ENCODE results near the gene BRI3BP.
"Not testable (repeated sequence)": the region's sequence is repeated elsewhere in the genome, so short reads cannot be mapped to it uniquely, and the experiment has no call there.

The BRI3BP gene

DNA sequence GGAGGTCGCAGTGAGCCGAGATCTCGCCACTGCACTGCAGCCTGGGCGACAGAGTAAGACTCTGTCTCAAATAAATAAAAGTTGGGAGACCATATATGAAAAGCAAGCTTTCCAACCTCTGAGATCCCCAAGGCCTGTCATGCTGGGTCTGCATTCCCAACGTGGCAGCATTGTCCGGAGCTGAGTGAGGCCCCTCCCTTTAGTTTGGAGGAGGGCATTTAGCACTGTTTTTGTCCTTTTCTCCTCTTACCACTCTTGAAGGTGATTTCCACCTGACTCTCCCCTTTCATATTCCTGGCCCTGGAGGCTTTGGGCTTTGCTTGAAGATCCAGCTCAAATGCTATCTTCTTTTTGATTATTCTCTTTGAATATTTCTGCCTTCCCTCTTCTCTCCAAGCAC is 74.9 kb downstream of the BRI3BP start:
- no peak for DNase-seq (ENCODE audit: low spot score)

DNA sequence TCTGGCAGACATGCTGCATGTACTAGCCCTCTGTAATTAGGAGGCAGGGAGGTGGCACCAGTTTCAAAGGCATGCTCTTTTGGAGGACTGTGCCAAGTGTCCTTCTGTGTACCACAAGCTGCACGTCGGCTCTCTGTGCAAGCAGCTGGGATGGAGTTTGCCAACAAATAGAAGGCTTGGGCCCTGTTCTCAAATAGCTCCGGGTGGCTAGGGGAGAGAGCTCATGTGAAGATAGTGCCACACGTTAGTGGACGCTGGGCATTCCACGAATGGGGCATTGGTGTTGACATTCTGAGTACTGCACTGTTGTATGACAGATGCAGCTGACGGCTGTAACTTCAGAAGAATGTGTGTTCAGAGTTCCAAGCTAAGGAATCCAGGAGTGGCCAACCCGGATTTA is 76.2 kb downstream of the BRI3BP start:
- no peak for DNase-seq (ENCODE audit: low spot score)

DNA sequence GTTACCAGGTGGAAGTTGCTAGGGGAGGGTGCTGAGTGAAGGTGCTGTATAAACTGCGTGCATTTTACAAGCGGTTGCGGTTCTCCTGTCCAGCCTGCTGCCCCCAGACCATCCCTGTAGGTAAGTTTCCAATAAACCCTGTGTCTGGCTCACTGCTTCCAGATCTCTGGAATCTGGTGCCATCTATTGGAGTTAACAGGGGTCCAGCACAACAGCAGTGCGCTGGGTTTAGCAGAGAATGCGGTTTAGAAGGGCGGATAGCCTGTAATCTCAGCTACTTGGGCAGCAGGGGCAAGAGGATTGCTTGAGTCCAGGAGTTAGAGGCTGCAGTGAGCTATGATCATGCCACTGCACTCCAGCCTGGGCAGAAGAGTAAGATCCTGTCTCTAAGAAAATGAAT is 76.7 kb downstream of the BRI3BP start:
- no peak for DNase-seq (ENCODE audit: low spot score)

DNA sequence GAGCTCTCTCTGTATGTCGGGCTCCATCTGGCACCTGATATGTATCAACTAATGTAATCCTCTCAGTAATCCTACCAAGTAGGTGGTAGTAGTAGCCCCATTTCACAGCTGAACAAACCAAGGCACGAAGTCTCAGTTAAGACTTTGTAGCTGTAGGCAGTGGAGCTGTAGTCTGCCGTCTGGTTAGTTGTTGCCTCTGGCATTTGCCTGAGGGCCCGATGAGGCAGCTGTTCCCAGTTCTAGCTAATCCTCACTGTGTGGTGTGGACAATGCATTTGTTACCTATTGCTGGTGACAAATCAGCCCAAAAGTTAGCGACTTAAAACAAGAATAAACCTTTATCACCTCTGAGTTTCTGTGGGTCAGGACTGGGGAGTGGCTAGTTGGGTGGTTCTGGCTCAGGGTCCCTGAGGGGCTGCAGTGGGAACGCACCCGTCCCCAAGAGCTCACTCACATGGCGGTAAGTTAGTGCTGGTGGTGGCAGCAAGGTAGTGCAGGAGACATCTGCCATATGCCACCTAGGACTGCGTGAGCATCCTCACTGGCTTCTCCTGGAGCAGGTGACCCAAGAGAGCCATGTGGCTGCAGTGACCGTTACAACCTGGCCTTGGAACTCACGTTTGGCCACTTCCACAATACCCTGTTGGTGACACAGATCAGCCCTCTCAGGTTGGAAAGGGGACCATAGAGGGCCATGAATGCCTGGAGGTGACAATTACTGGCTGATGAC is 77.4 kb downstream of the BRI3BP start:
- DNase-seq (ENCODE audit: low spot score), result no peak

DNA sequence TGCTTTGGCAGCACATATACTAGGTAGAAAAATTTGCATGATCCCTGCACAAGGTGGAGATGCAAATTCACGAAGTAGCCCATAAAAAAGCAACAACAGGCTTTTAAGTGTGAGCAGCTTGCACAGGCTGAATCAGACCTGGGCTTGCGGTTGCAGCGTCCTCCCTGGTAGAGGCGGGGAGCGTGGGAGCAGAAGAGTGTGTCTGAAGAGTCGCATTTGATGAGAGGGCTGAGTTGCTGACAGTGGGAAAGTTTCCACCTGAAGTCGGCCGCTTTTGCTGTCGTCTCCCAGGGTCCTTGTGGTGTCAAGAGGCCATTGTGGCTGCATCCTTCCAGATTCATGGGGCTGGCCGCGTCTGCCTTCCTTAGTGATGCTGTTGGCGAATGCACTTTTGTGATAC is 78.0 kb downstream of the BRI3BP start:
- DNase-seq (ENCODE audit: low spot score), result no peak

DNA sequence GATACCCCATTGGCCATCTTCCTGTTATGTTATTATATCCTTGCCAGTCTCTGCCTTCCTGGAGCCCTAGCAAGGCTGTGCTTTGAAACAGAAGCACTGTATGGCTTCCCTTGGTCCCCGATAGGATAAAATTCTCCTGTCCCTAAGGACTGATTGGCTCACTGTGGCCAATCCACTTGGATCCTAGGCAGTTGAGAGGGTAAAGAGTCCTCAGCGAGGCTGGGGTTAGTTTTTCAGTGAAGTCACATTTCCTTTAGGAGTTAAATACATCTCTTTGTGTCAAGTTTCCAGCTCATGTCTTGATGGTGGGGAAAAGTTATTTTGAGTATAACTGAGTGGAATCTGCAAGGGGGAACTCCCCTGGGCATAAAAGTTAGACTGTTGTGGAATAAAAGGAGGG is 79.1 kb downstream of the BRI3BP start:
- no peak for DNase-seq (ENCODE audit: low spot score)

DNA sequence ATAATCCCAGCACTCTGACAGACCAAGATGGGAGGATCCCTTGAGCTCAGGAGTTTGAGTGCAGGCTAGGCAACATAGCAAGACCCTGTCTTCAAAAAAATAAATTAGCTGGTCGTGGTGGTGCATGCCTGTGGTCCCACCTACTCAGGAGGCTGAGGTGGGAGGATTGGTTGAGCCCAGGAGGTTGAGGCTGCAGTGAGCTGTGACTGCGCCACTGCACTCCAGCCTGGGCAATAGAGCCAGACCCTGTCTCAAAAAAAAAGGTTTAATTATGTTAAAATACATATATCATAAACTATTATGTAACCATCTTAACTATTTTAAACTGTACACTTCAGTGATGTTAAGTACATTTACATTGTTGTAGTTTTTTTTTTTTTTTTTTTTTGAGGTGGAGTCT is 80.8 kb downstream of the BRI3BP start:
- DNase-seq (ENCODE audit: low spot score), result not testable (repeated sequence)

DNA sequence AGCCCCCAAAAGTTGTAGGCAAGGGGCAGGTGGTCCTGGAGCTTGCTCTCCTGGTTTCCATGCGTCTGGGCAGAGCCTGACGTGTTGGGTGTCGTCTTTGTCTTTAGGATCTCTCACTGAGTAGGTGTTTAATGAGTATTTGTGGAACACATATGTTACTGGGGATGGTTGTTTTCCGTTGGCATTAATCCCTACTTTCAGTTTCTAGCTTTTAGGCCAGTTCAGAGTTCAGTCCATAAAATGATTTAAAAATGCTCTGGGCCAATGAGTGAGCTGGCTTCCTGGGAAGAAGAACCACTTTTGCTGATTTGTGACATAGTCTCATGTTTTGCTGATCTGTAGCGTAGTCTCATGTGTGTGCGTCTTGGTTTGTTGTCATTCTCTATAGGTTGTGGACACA is 82.7 kb downstream of the BRI3BP start:
- no peak for DNase-seq (ENCODE audit: low spot score)

DNA sequence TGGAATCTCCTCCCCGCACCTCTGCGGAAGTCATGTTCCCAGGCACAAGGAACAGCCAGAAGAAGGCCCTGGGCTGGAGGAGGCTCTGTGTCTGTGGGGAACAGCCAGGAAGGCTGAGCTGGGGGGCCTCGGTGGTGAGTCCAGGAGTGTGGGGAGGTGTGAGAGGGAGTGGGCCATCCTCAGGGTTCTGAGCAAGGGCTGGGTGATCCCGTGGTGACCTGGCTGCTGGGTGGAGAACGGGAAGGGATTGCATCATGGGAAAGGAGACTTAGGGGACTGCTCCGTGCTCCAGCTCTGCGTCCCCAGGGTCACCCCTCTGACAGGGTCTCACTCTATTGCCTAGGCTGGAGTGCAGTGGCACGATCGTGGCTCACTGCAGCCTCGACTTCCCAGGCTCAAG is 85.6 kb downstream of the BRI3BP start:
- DNase-seq (ENCODE audit: low spot score), result no peak

DNA sequence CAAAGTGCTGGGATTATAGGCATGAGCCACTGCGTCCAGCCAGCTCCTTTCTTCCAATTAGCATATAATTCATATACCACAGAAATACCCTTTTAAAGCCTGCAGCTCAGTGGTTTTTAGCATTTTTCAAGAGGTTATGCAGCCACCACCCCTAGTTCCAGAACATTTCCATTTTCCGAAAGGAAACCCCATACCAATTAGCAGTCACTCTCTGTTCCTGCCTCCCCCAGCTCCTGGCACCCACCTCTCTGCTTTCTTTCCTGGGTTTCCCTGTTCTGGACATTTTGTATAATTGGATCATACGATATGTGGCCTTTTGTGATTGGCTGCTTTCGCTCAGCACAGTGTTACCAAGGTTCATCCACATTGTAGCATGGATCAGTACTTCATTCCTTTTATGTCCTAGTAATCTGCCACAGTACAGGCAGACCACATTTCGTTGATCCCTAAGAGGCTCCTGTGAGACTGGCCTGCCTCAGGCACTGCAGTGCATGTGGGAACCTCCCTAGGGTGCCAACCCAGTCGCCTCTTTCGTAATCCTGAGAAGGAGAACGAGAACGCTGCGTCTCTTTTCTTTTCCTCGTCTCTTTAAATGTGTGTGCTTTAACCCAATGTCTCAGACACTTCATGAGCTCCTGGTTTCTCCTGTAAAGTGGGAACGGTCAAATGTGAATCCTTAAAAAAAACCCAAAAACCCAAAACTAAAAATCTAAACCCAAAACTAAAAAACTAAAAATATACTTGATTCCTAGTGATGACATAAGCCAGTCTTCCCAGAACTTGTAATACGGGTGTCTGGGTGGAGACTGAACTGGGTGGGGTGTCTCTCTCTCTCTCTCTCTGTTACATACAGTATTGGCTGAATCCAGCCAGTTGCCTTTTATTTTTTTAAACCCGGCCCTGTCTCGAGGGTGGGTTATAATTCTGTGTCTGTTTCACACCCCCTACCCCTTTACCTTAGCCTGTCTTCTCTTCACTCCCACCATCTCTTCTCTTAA is 86.5 kb downstream of the BRI3BP start:
- no peak for DNase-seq (ENCODE audit: low spot score)
